SK-N-SH treated with all-trans-retinoic acid at 6 μM for 48 hours (cell line): Measurements from ENCODE around the gene NGEF.

ENCODE experiments used
- BACH2 ChIP-seq: fragments of 250-450 bp; sonication (Bioruptor Pico); IDR thresholded peaks from 2 replicates; pipeline ENCODE4 v1.9.0; 2021; ENCODE audit warnings: mild to moderate bottlenecking, borderline replicate concordance
- CSDC2 ChIP-seq: fragments of 250-450 bp; sonication (Bioruptor Pico); IDR thresholded peaks from 2 replicates; pipeline ENCODE4 v1.5.0; 2020; ENCODE audit warnings: mild to moderate bottlenecking, moderate library complexity

DNA sequence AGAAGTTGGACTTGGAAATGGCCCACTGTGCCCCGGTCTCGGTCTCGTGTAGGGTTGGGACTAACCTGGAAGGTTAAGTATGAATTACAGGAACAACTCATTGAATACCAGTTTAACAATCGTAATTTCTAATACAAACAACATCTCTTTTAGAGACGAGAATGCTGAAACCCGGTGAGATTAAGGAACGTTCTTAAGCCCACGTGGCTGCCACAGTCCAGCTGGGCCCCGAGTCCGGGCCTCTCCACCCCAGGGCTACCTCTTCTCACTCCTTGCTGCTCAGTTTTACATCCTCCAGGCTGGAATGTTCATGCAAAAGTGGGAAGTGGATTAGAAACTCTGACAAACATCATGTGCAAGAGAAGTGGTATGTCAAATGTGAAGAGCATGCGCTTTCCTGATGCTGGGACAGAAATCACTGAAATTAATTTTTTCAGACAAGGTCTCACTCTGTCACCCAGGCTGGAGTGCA lies 29.4 kb downstream of the NGEF start:
- TF ChIP-seq BACH2 (CRISPR knock-in tag) (no peak), CSDC2 (CRISPR knock-in tag) (no peak)
